HuH-7 (cell line): ENCODE measurements around the gene PDILT.
"Not testable (repeated sequence)": the region's sequence is repeated elsewhere in the genome, so short reads cannot be mapped to it uniquely, and the experiment has no call there.

Source experiments
- DNase-seq: peaks from one replicate; pipeline ENCODE4 v3.0.0; 2011; ENCODE audit warnings: low spot score

Gene PDILT, protein sequence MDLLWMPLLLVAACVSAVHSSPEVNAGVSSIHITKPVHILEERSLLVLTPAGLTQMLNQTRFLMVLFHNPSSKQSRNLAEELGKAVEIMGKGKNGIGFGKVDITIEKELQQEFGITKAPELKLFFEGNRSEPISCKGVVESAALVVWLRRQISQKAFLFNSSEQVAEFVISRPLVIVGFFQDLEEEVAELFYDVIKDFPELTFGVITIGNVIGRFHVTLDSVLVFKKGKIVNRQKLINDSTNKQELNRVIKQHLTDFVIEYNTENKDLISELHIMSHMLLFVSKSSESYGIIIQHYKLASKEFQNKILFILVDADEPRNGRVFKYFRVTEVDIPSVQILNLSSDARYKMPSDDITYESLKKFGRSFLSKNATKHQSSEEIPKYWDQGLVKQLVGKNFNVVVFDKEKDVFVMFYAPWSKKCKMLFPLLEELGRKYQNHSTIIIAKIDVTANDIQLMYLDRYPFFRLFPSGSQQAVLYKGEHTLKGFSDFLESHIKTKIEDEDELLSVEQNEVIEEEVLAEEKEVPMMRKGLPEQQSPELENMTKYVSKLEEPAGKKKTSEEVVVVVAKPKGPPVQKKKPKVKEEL

DNA sequence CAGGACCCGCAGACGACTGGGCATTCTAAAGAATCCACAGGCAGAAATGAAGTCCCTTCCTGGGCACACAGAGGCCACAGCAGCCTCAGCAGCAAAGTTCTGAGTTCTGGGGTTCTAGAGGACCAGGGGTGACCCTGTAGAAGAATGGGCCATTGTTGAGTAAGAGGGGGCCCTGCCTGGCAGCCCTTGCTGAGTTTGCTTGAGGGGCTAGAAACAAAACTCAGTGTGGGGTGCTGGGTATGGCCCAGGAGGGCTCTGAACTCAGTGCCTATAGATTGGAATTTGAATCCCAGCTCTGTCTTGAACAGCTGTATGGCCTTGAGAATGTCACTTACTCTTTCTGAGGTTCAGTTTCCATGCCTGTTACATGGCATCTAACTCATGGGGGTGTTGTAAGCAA lies at the start of gene PDILT:
Gene PDILT, minus strand, starts transcription at position 101 of the 400 bp plus-strand sequence. CDS start 5,437 bp downstream, outside the sequence.
- no peak for DNase-seq

DNA sequence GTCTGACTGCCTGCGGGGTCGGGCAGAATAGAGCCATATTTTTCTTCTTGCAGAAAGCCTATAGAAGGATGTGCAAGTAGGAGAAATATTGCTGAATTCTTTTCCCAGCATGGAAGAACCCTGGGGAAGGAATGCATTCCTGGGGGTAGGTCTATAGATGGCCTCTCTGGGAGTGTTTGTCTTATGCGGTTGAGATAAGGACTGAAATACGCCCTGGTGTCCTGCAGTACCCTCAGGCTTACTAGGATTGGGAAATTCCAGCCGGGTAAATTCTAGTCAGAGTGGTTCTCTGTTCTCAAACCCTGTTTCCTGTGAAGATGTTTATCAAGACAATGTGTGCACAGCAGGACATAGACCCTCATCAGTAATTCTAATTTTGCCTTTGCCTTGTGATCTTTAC lies 49.1 kb upstream of the PDILT start:
- DNase-seq: not testable (repeated sequence)

DNA sequence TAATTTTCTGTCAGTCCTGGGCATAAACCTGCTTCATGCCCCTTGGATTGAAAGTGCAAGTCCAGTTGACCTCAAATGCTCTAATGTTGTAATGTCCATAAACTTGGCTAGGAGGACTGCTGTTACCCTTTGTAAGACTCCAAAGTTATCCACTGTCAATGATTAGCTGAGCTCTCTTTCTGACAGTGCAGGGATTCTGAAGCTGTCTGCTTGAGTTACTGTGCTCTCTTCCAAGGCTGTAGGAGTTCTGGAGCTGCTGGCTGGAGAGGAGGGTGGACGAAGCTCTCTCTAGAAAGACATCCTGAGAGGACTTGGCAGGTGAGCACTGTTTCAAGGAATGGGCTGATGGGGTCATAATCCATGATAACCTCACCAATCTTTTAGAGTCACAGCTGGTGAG lies 46.8 kb upstream of the PDILT start, which contains the start of gene ACSM2A:
Gene ACSM2A, plus strand, starts transcription at position 158 of the 400 bp plus-strand sequence. CDS start 8,594 bp downstream, outside the sequence.
- DNase-seq: not testable (repeated sequence)

DNA sequence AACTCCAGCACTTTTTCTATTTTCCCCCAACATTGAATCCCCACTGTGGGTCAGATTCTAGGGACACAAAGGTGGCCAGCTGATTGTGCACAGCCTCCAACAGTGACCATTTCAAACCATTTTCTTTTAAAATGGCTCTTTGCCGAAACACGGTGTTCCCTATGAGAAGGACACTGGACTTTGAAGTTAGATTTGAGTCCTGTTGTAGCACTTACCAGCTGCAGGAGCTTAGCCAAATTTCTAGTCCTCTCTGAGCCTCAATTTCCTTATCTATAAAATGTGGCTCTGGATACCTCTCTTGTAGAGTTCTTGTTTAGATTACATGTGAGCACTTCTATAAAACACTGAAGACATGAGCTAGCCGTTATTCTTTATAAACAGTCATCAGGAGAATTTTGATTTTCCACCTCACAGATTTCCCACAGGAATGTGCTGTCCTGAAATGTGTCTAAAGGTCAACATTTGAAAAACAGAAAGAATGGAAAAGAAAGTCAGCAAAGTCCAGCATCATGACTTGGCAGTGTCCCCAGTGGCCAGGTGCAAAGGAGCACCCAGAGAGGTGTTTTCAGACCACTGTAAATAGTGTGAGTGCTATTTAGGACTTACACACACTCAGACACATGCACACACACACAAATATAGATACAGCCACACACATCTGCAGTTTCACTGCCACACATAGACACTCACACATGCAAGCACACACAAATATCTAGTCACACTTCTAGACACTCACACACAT lies 42.3 kb upstream of the PDILT start:
- DNase-seq: not testable (repeated sequence)

DNA sequence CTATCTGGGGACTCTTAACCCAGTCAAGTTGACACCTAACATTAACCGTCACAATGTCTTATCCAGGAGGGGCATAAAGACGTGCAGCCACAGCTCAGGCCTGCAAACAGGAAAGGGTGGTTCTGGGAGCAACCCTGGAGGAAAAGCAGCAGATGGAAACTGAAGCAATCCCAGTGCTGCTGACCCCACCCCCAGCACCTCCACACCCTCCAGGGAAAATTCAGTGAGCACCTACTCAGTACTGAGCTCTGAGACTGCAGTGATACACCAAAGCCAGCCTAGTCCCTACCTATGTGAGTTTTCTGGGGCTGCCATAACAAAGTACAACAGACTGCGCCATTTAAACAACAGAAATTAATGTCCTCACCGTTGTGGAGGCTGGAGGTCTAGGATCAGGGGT lies 37.3 kb upstream of the PDILT start:
- DNase-seq: not testable (repeated sequence)

DNA sequence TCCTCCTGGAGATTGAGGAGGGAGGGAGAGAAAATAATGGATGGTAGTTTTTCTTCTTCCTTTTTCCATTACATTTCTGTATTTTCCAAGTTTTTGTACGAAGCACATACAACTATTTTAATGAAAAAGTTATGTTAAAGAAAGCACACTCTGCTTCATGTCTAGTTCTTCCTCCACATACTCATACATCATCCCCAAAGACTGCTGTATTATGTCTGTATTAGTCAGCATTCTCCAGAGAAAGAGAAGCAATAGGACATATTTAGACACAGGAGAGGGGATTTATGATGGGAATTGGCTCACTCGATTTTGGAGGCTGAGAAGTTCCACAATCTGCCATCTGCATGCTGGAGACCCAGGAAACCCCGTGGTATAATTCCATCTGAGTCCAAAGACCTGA lies 36.7 kb upstream of the PDILT start:
- DNase-seq: no peak

DNA sequence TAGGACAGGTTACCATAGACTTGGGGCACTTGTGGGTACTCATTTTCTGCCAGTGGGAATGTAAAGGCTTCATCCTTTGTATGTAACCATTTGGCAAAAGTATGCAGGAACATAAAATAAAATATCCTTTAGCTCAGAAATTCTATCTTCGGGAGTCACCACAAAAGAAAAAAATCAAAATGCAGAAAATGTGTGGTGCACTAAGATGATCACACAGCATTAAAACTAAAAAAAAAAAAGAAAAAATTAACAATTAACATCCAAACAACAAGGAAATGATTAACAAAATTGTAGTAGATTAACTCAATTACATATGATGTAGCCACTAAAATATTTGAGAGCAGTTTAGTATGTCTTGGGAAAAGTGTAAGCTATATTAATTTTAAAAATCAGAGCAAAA lies 36.2 kb upstream of the PDILT start:
- not testable (repeated sequence) for DNase-seq

DNA sequence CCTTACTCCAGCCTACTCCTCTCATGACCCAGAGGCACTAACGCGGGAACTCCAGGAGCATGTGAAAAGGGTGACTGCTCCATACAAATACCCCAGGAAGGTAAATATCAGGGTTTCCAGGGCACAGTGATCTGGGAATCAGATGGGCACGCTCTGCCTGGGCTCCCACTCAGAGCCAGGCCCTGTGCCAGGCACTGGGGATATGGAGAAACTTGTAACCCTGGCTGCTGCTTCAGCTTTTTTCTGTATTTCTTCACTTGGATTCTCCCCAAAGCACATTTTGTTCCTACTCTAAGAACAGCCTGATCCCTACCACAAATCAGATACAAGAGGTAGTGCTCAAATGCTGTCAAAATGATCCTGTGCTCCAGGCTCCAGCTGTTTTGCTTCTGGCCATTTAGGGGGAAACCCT lies 35.3 kb upstream of the PDILT start:
- not testable (repeated sequence) for DNase-seq

DNA sequence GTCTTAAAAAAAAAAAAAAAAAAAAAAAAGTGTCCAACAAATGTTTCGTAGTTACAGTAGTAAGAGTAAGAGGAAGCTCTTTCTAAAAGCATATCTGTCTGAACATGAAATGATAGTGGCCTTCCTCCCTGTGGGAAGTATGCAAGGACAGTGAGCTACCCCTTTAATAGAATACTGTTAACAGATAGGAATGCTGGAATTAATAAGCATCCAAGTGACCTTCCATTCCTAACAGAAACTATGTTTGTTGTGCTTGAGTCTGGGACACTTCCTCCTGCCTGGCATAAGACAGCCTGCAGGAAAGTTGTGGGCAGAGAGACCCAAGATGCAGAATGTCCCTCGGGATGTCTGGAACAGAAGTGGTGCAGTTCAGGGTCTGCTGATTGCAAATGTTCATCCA lies 34.4 kb upstream of the PDILT start:
- not testable (repeated sequence) for DNase-seq

DNA sequence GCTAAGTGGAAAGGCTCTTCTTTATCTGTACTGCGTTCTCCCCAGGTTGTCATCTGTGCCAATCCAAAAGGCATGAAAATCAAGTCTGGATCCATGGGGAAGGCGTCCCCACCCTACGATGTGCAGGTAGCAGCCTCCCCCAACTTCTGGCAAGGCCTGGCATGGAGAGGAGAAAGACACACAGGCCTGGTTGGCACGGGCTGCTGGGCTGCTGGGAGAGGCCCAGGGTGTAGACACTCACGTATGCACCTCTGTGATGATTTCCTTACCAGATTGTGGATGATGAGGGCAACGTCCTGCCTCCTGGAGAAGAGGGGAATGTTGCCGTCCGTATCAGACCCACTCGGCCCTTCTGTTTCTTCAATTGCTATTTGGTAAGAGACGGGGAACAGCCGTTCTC lies 26.4 kb upstream of the PDILT start:
- no peak for DNase-seq

DNA sequence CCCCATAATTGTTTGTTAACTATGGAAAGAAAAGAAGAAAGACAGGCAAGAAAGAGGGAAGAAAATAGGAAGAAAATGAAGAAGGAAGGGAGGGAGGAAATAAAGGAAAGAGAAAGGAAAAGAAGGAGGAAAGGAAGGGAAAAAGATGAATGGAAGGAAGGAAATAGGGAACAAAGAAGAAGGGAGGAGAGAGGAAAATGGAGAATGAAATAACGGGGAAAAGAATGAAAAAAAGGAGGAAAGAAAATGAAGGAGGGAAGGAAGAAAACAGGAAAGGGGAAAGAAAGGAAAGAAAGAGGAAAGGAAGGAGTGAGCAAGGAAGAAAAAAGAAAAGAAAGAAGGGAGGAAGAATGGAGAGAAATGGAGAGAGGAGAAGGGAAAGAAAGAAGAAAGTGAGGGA lies 25.9 kb upstream of the PDILT start:
- DNase-seq: not testable (repeated sequence)

DNA sequence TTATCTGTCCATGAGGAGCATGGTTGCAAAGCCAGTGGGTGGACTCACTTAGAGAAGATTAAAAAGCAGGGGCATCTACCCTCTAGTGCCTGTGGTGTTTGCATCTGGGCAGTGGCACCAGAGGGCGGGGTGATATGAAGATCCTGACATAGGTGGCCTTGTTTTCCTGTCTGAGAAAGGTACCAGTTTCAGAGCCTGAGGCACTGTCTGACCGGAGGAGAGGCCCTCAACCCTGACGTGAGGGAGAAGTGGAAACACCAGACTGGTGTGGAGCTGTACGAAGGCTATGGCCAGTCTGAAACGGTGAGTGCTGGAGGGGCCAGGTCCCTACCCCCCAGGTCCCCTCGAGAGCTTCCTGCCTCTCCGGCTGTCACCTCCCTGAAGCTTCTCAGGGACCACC lies 25.0 kb upstream of the PDILT start:
- not testable (repeated sequence) for DNase-seq

DNA sequence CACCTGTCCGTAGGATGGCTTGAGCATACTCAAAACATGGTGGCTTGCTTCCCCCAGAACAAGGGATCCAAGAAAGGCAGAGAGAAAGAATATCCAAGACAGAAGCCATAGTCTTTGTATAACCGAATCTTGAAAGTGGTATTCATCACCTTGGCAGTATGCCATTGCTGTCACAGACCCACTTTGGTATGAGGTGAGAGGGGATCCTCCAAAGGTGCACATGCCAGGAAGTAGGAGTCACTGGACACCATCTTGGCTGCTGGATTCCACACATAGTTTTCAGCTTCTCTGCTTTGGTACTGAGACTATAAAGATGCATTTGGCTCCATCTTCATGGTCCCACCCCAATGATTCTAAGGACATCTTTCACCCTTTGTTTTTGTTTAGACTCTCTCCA lies 22.9 kb upstream of the PDILT start:
- not testable (repeated sequence) for DNase-seq

DNA sequence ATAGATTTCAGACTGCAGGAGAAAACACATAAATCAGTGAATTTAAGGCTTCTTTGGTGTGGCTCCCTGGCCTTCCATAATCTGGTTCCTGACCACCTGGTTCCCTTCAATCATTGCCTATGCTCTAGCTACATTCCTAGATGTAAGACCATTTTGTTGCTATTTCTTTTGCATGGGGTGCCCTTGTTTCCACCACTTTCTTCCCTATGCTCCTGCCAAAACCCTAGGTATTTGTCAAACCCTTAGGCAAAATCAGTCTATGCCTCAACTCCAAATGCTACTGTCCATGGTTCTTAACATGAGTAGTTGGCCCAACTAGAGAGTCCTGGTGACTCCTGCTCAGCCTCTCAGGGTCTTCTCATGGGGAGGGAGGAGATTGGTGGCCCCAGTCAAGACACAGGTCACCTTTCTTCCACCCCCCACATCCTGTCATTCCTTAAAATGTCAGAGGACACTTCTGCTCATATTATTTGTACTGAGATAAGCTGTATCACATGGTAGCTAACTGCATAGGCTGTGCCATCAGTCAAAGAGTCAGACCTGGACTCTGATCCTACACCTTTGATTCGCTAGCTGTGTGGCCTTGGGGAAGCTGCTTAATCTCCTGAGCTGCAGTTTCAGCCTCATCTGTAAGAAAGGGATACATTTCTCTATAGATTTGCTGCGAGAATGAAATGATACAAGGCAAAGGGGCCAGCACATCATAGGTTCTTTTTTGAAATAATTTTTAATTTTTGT lies 19.8 kb upstream of the PDILT start:
- no peak for DNase-seq

DNA sequence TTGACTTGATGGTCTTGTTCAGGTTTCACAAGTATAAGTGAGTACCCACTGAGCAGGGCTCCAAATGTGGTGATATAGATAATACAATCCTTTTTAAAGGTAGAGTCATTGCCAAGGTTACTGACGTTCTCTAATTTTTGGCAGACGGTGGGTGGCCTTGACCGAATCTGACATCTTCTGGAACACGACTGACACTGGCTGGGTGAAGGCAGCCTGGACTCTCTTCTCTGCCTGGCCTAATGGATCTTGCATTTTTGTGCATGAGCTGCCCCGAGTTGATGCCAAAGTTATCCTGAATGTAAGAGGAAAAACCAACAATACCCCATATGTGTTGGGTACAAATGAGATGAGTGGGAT lies 19.2 kb upstream of the PDILT start:
- DNase-seq: not testable (repeated sequence)

DNA sequence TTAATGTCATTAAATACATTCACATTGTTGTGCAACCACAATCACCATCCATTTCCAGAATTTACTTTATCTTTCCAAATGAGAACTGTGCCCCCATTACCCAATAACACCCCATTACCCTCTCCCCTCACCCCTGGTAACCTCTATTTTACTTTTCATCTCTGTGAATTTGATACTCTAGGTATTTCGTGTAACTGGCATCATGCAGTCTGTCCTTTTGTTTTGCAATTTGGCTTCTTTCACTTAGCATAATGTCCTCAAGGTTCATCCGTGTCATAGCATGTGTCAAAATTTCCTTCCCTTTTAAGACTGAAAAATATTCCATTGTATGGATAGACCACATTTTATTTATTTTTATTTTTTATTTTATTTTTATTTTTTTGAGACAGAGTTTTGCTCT lies 17.2 kb upstream of the PDILT start:
- not testable (repeated sequence) for DNase-seq

DNA sequence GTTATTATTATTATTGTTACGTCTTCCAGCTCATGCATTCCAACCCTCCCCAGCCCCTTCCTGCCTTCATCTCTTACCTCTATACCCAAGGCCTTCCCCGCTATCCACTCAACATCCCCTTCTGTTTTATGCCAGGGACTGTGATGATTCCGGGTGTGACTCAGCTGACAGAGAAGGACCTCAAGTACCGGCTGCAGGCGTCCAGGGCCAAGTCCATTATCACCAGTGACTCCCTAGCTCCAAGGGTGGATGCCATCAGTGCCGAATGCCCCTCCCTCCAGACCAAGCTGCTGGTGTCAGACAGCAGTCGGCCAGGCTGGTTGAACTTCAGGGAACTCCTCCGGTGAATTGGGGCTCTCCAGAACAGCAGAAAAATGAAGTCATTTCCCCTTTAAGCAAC lies 14.6 kb upstream of the PDILT start:
- DNase-seq: not testable (repeated sequence)

DNA sequence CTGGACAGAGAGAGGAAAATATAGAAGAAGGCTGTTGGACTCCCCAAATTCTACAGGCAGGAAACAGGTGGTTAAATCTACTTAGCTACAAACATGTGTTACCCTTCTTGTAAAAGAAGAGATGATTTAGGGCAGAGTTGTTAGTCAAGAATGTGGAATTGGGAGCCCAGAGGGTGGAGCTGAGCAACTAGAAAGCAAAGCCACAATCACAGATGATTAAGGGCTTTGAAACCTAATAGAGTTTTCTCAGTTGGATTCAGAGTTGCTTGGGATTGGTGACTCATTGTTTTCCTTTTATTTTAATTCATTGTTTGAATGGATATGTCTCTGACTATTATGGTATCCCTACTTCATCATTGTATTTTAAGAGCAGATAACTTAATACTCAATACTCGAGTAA lies 11.0 kb upstream of the PDILT start:
- no peak for DNase-seq

DNA sequence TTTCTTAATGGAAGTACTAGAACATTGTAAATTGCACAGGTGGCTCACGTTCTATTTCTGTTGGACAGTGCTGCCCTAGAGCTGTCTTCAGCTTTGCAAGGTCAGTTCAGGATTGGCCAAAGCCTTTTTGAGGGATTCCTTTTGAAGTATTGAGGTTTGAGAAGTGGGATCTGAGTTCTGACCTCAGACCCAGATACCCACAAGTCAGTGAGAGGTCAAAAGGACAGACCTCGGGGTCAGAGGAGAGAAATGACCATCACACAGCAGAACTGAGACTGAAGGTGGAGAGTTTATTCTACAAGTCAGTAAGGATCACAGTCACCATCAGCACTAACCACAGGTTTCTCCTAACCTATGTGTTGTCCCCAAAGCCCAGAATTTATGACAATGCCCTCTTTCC lies 6.5 kb upstream of the PDILT start:
- DNase-seq: no peak

DNA sequence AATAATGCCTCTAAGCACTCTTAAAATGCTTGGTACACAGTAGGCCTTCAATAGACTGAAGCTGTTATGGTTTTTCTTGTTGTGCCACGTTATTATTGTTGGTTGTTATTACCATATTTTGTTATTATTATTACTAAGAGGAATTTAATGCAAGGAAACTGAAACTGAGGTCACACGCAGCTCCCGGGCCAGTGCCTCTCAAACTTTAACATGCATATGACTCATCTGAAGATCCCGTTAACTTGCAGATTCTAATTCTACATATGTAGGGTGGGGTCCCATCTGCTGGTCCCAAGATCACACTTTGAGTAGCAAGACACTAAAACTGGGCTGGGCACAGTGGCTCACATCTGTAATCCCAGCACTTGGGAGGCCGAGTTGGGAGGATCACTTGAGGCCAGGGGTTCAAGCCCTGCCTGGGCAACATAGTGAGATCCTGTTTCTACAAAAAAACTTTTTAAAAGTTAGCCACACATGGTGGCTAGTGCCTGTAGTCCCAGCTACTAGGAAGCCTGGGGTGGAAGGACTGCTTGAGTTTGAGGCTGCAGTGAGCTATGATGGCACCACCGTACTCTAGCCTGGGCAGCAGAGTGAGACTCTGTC lies 5.7 kb upstream of the PDILT start:
- DNase-seq: no peak

DNA sequence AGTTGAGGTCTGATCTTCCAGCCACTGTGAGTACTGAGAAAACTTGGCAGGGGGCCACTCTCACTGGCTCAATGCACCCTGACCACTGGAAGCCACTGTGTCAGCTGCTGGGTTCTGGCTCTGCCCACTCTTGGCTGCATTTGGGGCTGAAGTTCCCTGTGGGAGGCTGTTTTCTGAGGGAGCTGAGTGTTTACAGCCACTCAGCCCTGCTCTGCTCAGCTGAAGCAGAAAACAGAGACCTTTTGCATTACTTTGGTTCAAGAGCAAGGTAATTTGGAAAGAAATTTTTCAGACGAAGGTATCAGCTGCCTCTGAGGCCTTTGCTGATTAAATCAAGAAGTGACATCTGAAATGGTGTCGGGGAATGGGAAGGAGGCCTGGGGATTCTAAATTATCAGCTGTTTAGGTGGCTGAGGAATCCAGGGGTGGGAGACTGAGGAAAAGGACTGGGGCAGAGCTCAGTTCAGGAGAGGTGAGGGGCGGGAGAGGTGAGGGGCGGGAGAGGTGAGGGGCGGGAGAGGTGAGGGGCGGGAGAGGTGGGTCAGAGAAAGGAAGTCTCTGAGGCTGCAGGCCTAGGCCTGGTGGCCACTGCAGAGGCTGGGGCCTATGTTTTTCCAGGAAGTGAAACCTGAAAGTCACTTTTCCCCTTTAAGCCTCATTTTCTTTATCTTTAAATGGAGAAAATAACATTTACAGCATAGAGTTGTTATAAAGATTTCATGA lies 5.0 kb upstream of the PDILT start, which contains the start of gene ACSM5:
Gene ACSM5, plus strand, starts transcription at position 137 of the 723 bp plus-strand sequence. CDS start 1,951 bp downstream, outside the sequence.
- no peak for DNase-seq
